Cardiac fibroblast (primary cell): ENCODE data around the gene LRP2BP.
"Not testable (repeated sequence)": the region's sequence is repeated elsewhere in the genome, so short reads cannot be mapped to it uniquely, and the experiment has no call there.

Experiments used
- DNase-seq, 2 donors: peaks; one replicate each; pipeline versions ENCODE4 v3.0.0 to v3.0.0-alpha.2; 2010; ENCODE audit warnings: low read depth in 2 of 2
- H3K4me3 ChIP-seq, 2 donors: replicated peaks in 1 of 2; 1 replicate in 1 of 2; 2 replicates in 1 of 2; pipeline ENCODE4 v1.5.1; 2011; ENCODE audit warnings: low read depth in 2 of 2, low read length in 2 of 2, mild to moderate bottlenecking in 2 of 2, moderate library complexity in 1 of 2
- CTCF ChIP-seq: IDR thresholded peaks from one replicate; pipeline ENCODE4 v1.5.1; 2011; ENCODE audit warnings: low read depth, mild to moderate bottlenecking, low read length, inconsistent platforms

The LRP2BP gene

GRCh38 chr4:185322803-185323202 lies 72.9 kb downstream of the LRP2BP start:
- no peak for TF ChIP-seq CTCF
- DNase-seq: no peak

GRCh38 chr4:185318679-185319078 lies 77.0 kb downstream of the LRP2BP start:
- DNase-seq: peak; percentile 20 to 27
- TF ChIP-seq CTCF: no peak
- H3K4me3 ChIP-seq: no peak overlapping the region

More at GRCh38 chr4:185322803-185323202, 72.9 kb downstream of the LRP2BP start:
- no peak overlapping the region for H3K4me3 ChIP-seq

- TF ChIP-seq CTCF: no peak
- H3K4me3 ChIP-seq: no peak overlapping the region
- no peak for DNase-seq
Measured at GRCh38 chr4:185317880-185318279, 77.8 kb downstream of the LRP2BP start.

DNA sequence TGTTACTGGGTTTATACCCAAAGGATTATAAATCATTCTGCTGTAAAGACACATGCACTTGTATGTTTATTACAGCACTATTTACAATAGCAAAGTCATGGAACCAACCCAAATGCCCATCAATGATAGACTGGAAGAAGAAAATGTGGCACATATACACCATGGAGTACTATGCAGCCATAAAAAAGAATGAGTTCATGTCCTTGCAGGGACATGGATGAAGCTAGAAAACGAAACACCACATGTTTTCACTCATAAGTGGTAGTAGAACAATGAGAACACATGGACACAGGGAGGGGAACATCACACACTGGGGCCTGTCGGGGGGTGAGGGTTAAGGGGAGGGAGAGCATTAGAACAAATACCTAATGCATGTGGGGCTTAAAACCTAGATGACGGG lies 78.3 kb downstream of the LRP2BP start:
- not testable (repeated sequence) for H3K4me3 ChIP-seq, DNase-seq
